ENCODE data around the gene TUFT1.

- TF ChIP-seq MLLT1 (IDR thresholded peaks at IDR 0.05) (no peak), CTCFL (IDR thresholded peaks at IDR 0.05; ENCODE audit: borderline replicate concordance, insufficient read depth, low read depth, low read length, poor library complexity, severe bottlenecking) (peak; percentile 13), ZNF263 (CRISPR knock-in tag; IDR thresholded peaks at IDR 0.05; ENCODE audit: borderline replicate concordance) (no peak), RNF2 (IDR thresholded peaks at IDR 0.05) (no peak), CTCF (IDR thresholded peaks at IDR 0.05 in 2 of 3, conservative IDR thresholded peaks at IDR 0.05 in 1 of 3; ENCODE audit: insufficient read depth in 2 of 3, low read depth in 1 of 3, low read length in 3 of 3) (peak; percentile 89 to 95 (median 95)), POLR3A (IDR thresholded peaks at IDR 0.05; ENCODE audit: borderline replicate concordance, extremely low read depth, insufficient read depth, insufficient read length) (no peak), MAX (CRISPR knock-in tag; IDR thresholded peaks at IDR 0.05) (no peak)
Observed at GRCh38 chr1:151534662-151535278, 5.3 kb upstream of the TUFT1 start.

All from K562 (cell line).